Stimulated activated CD4-positive, alpha-beta T cell treated with anti-CD3 and anti-CD28 coated beads, Interleukin-4, amount 100 ng/mL, for 24 hours (primary cell): ENCODE results near the gene NDST3.
"Not testable (repeated sequence)": the region's sequence is repeated elsewhere in the genome, so short reads cannot be mapped to it uniquely, and the experiment has no call there.

Source experiments
- DNase-seq: peaks from one replicate; pipeline ENCODE4 v3.0.0-alpha.2; 2020

NDST3 gene

DNA sequence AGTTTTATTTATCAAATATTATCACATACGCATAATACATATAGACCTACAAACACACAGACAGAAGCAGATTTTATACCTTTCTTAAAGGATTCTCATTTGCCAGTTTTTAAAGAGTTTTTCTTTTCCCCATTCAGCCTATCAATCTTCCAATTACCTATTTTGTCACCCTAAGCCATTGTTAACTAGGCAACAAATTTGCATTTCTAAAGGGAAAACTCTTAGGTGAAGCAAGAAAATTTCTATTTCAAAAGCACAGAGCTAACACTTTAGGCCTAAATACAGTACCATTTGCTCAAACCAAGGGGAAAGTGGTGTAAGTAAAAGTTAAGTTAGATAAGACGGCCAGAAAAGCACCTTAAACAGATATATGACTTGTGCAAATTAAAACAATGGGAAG is 156.6 kb downstream of the NDST3 start:
- no peak for DNase-seq

DNA sequence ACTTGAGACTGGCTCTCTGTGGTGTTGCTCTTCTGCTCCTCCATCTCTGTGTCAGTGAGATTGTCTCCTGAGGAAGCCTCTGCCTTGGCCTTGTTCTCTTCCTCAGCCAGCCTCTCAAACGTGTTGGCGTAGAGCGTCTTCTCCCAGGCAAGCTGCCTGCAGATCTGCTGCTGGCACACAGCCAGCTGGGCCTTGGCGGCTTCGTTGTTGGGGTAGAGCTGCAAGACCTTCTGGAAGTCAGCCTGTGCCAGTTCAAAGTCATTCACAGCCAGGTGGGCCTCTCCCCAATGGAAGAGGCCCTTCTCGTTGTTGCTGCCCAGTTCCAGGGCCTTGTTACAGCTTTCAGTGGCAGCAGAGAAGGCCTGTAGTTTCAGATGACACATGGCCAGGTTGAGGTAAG is 159.1 kb downstream of the NDST3 start:
- no peak for DNase-seq

DNA sequence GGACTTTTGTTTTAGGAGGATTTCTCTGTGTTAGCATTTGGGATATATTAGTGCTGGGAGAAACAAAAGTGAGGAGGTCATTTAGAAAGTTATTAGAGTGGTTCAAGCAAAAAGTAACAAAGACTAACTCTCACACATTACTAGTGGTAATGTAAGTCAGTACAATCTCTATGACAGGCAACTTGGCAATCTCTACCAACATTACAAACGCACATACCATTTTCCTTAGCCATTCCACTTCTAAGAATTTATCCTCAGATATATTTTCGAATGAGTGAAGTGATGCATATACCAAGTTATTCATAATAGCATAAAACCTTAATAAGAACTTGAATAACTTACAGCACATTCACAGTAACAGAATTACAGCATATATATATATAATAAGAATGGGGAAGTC is 172.3 kb downstream of the NDST3 start:
- DNase-seq = no peak

DNA sequence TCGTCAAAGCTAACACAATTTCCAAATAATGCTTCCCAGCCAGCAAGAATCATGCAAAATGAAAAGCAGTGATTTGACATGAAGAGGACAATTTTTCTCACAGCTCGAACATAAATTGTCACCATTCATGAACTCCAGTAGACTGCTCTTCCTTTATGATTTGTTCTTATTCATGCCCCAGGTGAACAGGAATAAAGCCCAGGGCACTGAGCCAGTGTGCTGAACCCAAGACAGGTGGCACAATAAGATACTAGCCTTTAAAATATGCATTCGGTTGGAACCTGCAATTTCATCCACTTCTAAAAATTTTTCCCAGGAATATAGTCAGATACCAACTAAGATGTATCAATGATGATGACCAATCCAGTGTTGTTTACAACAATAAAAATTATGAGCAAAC is 178.8 kb downstream of the NDST3 start:
- no peak for DNase-seq

DNA sequence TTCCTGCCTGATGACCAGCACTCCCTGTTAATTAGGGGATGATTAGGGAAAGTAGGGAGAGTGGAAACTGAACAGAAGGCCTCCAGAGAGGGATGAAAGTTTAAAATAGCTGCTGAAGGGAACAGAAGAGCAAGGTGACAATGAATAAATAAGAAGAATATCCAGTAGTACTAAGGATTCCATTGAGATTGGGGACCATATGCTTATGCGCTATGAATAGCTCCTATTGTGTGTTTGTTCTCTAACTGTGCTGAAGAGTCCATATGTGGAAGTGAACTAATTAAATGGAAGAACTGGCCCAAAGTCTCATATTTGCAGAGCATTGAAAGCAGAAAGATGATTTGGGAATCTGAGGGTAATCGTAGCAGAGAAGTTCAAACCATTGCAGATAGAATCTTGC is 181.5 kb downstream of the NDST3 start:
- no peak for DNase-seq

DNA sequence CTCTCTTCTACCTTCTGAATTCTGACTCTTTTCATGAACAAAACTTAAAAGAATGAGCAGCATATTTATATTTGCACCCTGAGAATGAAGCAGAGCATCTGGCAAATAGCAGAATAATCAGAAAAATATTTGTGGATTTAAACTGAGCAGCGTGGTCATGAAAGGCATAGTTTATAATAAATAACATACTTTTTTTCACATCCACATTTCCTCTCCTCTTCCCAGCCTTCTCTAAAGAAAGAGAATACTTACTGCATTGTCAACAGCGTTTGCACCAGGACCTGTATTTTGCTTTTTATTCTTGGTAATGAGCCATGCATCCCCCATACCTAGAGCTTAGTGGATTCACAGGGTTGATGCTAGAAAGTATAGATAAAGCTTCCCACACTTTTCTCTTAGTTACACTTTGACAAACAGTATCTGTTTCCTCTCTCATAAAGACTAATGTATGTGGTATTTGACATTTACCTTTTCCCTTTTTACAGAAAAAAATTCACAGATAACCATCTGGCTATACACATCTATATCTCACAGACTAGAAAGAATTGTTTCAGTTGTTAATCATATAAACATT is 187.0 kb downstream of the NDST3 start:
- DNase-seq = no peak

DNA sequence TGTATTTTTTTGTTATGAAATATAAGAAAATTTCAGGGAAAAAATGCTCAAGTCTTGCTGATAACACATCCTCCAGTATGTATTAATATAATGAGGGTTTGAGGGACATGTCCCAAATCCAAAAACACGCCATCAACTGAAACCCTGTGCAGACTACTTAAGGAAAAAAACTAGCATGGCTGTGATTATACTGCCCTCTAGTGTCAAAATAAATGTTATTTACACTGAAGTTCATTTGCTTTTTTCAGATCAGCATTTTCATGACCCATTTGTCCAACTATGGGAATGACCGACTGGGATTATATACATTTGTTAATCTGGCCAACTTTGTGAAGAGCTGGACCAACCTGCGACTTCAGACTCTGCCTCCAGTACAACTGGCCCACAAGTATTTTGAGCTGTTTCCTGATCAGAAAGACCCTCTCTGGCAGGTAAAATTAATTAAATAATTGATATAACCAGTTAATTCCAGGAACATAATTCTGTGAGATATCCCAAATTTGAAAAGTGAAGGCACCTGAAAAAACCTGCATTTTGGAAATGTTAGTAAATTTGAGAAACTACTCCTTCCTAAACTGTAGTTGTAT is 190.1 kb downstream of the NDST3 start:
- DNase-seq = no peak

DNA sequence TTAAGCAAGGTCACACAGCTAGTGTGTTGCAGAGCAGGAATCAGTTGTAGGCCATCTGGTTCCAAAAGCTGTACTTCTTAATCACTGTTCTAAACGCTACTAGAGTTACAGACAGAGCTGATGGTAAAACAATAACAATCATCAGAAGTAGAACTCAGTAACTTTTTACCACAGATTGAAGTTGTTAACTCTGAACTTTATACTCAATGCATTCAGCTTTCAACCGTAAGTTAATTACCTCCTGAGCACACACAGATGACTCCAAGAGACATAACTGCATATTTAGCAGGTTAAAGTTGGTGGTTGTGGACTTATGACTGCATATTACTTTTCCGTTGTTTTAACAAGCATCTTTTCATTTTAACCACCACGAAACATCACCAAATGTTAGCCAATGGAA is 191.2 kb downstream of the NDST3 start:
- no peak for DNase-seq

DNA sequence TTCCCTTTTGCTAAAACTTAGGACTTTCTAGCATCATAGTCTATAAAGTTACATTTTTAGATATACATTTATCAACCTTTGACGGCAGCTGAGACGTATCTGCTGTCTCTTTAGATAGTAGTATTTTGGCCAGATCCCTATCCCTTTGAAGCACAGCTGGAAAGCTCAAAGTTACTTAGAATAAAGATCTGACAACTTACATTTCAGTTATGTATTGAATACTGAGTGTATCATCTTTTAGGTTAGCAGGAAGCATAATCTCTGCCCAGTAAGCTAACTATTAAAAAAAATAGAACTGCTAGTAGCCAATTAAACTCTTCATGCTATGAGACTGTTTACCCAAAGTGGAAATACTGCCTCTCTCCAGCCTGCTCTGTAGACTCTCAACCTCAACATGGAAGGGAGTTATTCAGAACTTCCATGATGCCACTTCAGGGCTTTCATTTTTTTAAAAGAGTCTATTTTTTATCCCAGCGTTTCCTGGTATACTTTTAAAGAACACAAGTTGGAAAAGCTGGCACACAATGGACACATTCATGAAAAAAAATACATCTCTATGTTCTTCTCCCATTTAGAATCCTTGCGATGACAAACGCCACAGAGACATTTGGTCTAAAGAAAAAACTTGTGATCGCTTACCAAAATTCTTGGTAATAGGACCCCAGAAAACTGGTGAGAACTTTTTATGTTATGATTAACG is 192.2 kb downstream of the NDST3 start:
- no peak for DNase-seq

DNA sequence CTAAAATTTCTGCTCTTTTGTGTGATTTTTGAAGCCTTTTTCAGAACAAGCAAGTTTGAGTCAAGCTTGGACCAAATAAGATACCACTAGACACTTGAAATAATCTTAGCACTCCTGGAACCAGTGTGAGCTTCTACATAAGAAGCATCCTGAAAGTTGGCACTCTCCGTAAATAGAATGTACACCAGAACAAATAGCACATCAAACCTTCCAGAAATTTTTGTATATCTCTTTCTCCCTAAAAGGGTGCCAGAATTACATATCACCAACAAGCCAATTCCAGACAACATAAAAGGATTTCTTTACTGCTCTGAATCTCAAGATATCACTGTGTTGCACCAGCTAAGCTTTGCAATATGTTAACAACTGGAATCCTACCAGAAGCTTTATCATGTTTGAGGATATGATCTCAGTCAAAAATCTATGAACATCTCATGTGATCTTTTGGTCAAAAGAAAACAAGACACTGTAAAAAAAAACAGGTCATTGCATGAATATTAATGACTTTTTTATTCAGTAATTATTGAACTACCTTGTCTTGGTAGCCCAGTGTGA is 201.4 kb downstream of the NDST3 start:
- no peak for DNase-seq

DNA sequence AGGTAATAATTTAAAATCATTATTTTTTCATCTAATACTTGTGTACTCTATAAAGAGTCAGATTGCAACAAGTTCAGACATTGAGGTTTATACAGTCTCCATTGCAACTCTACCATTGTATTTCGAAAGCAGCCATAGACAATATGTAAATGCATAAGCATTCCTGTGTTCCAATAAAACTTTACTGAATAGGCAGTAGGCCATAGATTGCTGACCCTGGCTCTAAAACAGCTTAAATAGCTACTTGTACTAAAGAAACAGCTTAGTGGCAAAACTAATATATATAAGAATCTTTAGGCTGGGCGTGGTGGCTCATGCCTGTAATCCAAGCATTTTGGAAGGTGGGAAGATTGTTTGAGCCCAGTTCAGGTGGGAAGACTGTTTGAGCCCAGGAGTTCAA is 203.2 kb downstream of the NDST3 start:
- DNase-seq = no peak

DNA sequence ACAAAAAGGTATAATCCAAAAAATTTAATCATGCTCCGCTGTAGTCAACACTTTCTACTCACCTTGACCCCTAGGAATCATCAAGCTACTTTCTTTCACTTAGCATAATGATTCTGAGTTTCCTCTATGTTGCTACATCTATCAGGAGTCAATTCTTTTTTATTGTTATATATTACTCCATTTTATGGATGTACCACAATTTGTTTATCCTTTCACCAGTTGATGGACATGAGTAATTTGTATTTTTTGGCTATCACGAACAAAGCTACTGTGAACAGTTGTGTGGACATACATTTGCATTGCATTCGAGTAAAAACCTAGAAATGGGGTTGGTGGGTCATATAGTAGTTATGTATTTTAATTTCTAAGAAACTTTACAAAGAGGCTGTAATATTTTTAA is 215.6 kb downstream of the NDST3 start:
- DNase-seq = no peak

DNA sequence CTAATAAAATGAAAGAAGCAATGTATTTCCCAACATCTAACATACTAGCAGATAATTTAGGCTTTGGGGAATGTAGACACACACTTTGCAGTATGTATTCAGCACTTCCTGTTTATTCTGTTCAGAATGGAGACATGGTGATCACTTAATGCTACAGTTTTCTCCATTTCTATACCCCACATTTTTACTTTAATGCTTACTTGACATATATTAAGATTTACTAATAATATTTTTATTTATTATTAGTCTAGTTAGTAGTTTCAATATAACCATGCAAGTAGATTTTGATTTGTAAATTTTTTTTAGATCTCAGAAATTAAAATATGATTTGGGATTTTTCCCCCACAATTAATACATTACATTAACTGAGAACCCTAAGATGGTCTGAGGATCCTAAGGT is 220.1 kb downstream of the NDST3 start:
- no peak for DNase-seq

DNA sequence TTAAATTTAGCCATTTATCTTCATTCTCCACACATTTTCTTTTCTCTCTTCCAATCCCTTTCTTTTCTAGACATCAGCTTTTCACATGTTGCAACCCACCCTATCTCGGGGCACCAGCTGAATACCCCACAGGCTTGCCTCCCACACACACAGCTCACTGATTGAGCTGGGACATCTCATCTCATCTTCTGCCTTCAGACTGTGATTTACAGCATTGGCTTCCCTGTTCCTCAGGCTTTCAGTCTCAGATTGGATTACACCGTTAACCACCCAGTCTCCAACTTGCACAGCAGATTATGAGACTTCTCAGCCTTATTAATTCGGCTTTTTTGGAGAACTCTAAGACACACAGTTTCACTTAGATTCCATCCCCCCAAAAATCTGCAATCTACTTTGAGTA is 224.8 kb downstream of the NDST3 start:
- DNase-seq = no peak

DNA sequence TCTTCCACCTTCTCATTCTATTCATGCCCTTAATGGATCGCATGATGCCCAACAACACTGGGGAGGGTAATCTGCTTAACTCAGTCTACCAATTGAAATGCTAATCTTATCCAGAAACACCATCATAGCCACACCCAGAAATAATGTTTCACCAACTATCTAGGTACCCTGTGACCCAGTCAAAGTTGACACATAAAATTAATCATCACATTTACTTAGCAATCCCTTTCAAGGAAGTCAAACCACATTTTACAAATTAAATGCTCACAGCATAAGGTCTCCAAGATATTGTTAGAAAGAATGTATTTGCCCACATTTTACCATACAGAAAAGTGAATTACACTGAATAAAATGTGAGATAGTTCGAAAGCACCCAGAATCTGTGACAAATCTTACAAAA is 226.0 kb downstream of the NDST3 start:
- DNase-seq = no peak

DNA sequence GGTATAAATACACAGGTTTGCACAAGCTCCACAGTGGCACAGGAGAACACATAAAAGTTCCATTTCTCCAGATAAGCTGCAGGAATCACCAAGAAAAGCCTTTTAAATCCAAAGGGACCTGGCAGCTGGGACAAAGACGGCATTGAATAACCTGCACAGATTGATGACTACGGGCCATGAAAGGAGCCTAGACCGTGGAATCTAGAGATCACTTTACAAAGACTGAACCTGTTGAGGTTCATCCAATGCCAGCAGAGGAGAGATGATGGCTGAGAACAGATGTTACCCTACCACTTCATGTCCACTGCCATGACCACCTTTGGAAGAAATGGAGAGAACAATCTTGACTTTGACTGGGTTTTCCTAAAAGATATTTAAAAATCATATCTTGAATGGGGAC is 229.8 kb downstream of the NDST3 start:
- DNase-seq = no peak

DNA sequence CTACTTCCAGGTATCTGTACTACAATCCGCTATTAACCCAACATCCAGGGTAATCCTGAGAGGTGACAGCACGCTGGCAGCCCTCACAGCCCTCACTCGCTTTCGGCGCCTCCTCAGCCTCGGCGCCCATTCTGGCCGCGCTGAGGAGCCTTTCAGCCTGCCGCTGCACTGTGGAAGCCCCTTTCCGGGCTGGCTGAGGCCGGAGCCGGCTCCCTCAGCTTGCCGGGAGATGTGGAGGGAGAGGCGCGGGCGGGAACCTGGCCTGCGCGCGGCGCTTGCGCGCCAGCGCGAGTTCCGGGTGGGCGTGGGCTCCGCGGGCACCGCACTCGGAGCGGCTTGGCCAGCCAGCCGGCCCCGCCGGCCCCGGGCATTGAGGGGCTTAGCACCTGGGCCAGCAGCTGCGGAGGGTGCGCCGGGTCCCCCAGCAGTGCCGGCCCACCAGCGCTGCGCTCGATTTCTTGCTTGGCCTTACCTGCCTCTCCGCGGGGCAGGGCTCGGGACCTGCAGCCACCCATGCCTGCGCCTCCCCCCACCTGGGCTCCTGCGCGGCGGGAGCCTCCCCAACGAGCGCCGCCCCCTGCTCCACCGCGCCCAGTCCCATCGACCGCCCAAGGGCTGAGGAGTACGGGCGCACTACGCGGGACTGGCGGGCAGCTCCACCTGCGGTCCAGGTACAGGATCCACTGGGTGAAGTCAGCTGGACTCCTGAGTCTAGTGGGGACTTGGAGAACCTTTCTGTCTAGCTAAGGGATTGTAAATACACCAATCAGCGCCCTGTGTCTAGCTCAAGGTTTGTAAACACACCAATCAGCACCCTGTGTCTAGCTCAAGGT is 231.2 kb downstream of the NDST3 start:
- no peak for DNase-seq

DNA sequence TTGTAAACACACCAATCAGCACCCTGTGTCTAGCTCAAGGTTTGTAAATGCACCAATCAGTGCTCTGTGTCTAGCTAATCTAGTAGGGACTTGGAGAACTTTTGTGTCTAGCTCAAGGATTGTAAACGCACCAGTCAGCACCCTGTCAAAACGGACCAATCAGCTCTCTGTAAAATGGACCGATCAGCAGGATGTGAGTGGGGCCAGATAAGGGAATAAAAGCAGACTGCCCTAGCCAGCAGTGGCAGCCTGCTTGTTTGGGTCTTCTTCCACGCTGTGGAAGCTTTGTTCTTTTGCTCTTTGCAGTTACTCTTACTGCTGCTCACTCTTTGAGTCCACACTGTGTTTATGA is 231.8 kb downstream of the NDST3 start:
- DNase-seq = not testable (repeated sequence)

DNA sequence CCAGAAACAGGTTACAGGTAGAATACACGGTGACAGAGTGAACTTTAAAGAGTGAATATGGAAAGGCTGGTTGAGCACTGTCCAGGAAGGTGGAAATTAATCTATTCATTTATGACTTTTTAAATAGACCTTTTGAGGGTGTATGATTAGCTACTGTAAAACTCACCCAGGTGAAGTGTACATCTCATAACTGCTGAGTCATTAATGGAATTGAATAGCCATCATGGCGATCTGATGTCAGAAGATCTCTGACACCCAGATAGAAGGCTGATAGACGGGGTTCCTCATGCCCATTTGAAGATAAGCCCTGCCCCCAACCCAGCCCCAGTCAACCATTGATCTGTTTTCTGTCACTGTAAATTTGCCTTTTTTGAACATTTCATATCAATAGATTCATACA is 234.5 kb downstream of the NDST3 start:
- DNase-seq = no peak

DNA sequence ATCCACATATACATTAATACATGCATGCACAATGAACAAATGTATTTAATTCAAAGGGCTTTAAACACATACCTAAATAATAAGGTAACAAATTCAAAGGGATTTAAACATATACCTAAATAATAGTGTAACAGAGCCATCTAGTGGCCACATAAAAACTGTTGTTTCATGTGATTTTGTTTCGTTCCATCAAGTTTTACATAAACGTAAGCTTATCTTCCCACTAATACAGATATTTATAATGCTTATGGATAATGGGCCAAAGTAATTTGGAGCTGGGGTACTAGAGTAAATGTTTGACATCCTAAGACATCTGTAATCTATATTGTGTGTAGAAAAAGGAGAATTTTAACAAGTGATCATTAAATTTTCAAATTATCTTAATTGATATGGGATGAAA is 236.2 kb downstream of the NDST3 start:
- DNase-seq = no peak

DNA sequence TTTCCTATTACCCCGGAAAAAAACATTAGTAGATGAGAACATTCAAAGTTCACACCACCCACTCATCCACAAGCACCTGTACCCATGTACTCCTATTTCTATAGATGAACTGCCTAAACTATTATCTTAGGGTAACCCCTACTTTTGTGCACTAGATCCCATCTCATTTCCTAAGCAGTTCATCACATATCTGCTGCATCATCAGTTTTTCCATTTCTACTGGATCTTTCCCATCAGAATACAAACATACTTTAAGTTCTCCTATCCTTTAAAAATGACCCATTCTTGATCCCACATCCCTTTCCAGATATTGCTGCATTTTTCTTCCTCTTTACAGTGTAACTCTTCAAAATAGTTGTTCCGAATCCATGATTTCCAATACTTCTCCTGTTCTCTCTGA is 237.5 kb downstream of the NDST3 start:
- DNase-seq = no peak

DNA sequence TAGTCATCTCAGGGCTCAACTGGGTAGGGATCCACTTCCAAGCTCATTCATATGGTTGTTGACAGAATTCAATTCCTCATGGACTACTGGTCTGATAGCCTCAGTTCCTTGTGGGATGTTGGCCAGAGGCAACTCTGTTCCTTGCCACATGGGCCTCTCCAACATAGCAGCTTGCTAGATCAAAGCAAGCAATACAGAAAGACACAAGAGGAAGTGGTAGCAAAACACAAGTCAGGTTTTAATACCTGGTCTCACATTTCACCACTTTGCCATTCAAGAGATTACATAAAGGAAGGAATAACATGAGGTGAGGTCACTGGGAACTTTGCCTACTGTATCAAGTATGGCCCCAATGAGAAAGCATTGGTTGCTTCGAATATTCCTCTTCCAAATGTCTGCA is 239.4 kb downstream of the NDST3 start:
- DNase-seq = no peak

DNA sequence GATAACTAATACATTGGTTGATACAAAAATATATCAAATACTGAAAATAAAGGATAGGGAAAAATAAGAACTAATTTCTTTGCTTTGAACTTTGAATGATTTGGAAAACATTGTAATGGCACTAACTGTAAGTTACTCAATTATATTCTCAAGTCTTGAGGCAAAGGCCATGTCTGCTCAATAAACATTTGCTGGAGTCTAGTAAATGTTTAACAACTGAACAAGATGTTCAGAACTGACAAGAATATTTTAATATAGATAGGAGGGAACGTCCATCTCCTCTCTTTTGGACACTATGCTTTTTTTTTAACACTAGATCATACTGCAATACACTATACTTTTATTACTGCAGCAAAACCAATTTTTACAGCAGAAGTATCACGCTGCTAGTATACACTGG is 242.3 kb downstream of the NDST3 start:
- DNase-seq = no peak

DNA sequence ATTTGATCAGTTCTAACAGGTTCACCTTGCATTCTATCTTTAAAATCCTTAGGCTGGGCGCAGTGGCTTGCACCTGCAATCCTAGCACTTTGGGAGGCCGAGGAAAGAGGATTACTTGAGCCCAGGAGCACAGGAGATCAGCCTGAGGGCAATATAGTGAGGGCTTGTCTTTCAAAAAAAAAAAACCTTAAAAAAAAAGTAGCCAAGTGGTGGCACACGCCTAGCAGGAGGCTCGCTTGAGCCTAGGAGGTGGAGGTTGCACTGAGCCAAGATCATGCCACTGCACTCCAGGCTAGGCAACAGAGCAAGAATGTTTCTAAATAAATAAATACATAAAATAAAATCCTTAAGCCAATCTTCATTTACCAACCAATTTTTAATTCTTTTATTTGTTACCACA is 243.0 kb downstream of the NDST3 start:
- no peak for DNase-seq
